BJ (cell line): Measurements from ENCODE around the gene TMEM250. TPM values are rescaled to one million over a fixed set of nuclear protein-coding genes. Genes with fewer than 3 reads are reported as not detected.

ENCODE experiments used
- CTCF ChIA-PET: fragments of 350-600 bp; formaldehyde crosslinking; extraction: SDS; loops from one replicate; lab custom pipeline; 2021; ENCODE audit warnings: antibody characterized with exemption, inconsistent platforms; lab: Yijun Ruan, JAX
- POLR2A ChIA-PET: fragments of 300-600 bp; sonication (Branson Sonifier 250); formaldehyde crosslinking; extraction: SDS; loops from one replicate; lab custom pipeline; 2021; ENCODE audit warnings: antibody characterized with exemption; lab: Charles Lee
- DNase-seq: peaks from one replicate; pipeline ENCODE4 v3.0.0-alpha.2; 2011; ENCODE audit warnings: low read depth
- H3K27me3 ChIP-seq: 2 replicates; pipeline ENCODE4 v1.6.0; 2011; ENCODE audit warnings: low read length; ENCODE audit not compliant: control insufficient read depth, insufficient read depth
- H3K36me3 ChIP-seq: 2 replicates; pipeline ENCODE4 v1.5.1; 2011; ENCODE audit warnings: low read length; ENCODE audit not compliant: control insufficient read depth, insufficient read depth
- H3K4me3 ChIP-seq: 2 replicates; pipeline ENCODE4 v1.5.1; 2011; ENCODE audit warnings: low read depth, mild to moderate bottlenecking, control low read depth, low read length
- polyA plus RNA-seq: library from polyadenylated mRNA; depleted of rRNA; stranded (reverse); fragments of >200 nt; gene quantifications from 2 replicates; pipeline ENCODE4 v1.2.3, GENCODE V29; 2011
- TF ChIP-seq, protein P1 (sequence below): IDR thresholded peaks from 2 replicates; pipeline ENCODE4 v1.5.1; 2011; ENCODE audit warnings: low read depth, mild to moderate bottlenecking, control low read depth, inconsistent platforms, low read length, moderate library complexity; ENCODE audit not compliant: insufficient read depth

The TMEM250 gene
- polyA plus RNA-seq, 1 experiment = 20.7 TPM

DNA sequence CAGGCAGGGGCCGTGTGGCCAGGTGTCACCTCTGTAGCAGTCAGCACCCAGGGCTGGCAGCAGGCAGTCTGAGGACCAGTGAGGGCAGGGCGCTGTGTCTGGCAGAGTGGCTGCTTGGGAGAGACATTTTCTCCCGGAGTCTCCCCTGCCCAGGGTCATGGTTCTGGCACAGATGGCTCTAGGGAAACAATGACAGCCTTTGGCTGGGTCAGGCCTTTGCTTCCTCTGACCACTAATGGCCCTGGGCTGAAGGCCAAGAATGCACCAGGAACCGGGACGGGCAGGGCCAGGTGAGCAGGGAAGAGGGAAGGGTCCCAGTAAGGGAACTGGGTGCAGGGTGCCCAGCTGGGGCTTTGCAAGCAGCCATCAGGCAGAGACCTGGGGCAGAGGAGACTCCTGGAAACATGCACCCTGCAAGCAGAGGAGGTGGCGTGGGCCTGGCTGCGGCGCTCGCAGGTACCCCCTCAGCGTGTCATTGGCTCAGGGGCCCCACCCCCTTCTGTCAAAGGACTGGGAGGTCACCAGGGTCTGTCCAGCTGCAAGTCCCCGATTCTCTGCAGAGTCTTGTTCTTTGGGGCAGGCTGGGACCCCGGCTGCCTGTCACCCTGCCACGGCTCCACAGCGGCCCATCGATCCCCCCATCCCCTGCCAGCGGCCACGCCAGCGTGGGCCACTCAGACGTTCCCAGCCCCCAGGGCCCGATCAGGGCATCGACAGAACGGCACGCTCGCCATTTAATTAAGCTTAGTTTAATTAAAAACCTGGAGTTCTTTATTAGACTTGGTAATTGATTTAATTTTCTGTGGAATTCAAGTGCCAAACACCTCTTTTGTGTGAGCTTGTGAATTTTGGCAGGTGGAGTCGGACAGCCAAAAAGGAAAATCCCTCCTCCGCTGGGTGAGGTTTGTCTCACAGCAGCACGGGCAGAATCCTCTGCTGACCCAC is 18.9 kb upstream of the TMEM250 start:
- H3K4me3 ChIP-seq = no peak overlapping the region
- ChIA-PET CTCF (interaction anchor here (1.7 kb wide), 1 partner anchor 170 kb away, joined by 7 read pairs; no protein-coding TSS in a partner anchor), POLR2A (no interaction called here)
- H3K36me3 ChIP-seq = no peaks in the 10 kb centered on the region
- H3K27me3 ChIP-seq = peaks cover 30% of the 10 kb centered on the region
- no peak for DNase-seq
- TF ChIP-seq, protein P1, sequence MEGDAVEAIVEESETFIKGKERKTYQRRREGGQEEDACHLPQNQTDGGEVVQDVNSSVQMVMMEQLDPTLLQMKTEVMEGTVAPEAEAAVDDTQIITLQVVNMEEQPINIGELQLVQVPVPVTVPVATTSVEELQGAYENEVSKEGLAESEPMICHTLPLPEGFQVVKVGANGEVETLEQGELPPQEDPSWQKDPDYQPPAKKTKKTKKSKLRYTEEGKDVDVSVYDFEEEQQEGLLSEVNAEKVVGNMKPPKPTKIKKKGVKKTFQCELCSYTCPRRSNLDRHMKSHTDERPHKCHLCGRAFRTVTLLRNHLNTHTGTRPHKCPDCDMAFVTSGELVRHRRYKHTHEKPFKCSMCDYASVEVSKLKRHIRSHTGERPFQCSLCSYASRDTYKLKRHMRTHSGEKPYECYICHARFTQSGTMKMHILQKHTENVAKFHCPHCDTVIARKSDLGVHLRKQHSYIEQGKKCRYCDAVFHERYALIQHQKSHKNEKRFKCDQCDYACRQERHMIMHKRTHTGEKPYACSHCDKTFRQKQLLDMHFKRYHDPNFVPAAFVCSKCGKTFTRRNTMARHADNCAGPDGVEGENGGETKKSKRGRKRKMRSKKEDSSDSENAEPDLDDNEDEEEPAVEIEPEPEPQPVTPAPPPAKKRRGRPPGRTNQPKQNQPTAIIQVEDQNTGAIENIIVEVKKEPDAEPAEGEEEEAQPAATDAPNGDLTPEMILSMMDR = no peak

- peaks cover 37% of the 10 kb centered on the region for H3K27me3 ChIP-seq
- POLR2A ChIA-PET = no interaction called here
- DNase-seq = no peak
- H3K4me3 ChIP-seq = no peak overlapping the region
- TF ChIP-seq, protein P1 = no peak
- CTCF ChIA-PET = interaction anchor here (0.6 to 1.0 kb wide), 2 partner anchors 14 to 615 kb away, joined by 3 read pairs; partner anchors contain the start of gene LCN1
- no peaks in the 10 kb centered on the region for H3K36me3 ChIP-seq
Measured at GRCh38 chr9:136136127-136136925, 17.7 kb upstream of the TMEM250 start.

DNA sequence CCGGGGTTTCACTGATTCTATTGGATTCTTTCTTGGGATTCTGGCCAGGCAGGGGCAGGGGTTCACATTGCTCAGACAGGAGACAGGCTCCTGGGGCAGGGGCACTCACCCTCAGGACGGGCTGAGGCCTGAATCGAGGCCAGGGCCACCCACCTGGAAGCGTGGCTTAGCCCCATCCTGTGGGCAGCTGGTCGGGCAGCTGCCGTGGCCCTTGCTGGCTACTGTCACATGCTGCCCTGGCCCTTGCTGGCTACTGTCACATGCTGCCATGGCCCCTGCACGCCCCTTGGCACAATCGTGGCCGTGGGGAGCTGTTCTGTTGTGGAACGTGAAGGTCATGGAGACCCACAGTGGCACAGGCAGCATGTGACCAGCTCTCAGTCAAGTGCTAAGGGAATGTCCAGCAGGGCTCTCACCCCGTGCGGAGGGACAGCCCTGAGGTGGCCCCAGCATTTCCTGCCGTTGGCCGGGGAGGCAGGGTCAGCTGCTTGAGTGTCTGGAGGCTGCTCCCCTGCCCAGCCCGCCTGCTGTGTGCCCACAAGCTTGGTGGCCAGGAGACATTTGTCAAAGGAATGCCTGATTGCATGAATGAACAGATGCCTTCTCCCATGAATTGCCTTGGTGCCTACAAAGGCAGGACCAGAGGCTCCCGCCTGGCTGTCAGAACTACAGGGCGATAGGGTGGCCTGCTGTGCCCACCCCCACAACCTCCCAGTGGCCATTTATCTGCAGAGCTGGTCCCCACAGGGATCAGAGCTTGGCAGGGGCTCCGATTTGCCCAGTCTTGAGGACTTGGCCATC is 16.9 kb upstream of the TMEM250 start:
- TF ChIP-seq, protein P1 = no peak
- POLR2A ChIA-PET = no interaction called here
- Histone ChIP-seq H3K27me3 (peaks cover 40% of the 10 kb centered on the region), H3K36me3 (no peaks in the 10 kb centered on the region), H3K4me3 (no peak overlapping the region)
- no peak for DNase-seq
- CTCF ChIA-PET = interaction anchor here (0.6 to 1.2 kb wide), 4 partner anchors 13 to 614 kb away, joined by 3 read pairs; partner anchors contain the start of gene LCN1

DNA sequence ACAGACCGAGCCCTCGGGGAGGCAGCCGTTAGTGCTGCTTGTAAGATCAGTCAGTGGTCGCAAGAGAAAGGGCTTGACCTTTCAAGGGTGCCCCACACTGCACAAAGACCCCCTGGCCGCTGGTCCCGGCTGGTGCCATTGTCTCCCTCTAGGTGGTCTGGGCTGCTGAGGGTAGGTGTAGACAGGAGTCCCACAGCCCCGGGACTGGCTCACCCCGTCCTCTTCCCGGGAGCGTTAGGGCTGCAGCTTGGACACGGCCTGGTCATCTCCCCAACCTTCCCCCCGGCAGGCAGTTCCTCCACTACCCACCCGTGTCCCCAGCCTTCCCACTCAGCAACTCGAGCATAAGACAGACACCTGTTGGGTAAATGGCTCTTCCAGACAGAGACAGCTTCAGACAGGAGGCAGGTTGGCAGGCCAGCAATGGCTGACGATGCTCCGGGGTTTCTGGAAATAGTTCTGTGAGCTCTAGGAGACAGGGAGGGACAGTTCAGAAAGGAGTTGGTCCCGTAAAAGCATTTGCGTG is 15.3 kb upstream of the TMEM250 start:
- POLR2A ChIA-PET = no interaction called here
- DNase-seq = no peak
- TF ChIP-seq, protein P1 = no peak
- no peaks in the 10 kb centered on the region for H3K36me3 ChIP-seq
- CTCF ChIA-PET = interaction anchor here (1.1 to 1.3 kb wide), 2 partner anchors 11 to 150 kb away, joined by 4 to 5 read pairs; no protein-coding TSS in a partner anchor
- H3K4me3 ChIP-seq = no peak overlapping the region
- H3K27me3 ChIP-seq = peaks cover 47% of the 10 kb centered on the region
